Thyroid gland (tissue), 4 donors: ENCODE results near the gene OSBPL6.

Experiments
- CTCF ChIP-seq, 6 experiments: fragments of 200-600 bp in 3 of 6; fragments of 450-650 bp in 3 of 6; sonication (generic) in 3 of 6; IDR thresholded peaks; one replicate each; pipeline ENCODE4 v1.5.1; 2016 to 2019; ENCODE audit warnings: antibody characterized with exemption in 6 of 6, mild to moderate bottlenecking in 2 of 6, inconsistent platforms in 1 of 6, moderate library complexity in 1 of 6
- POLR2A ChIP-seq, 2 donors: fragments of 450-650 bp; IDR thresholded peaks; one replicate each; pipeline ENCODE4 v1.6.1; 2017; ENCODE audit warnings: antibody characterized with exemption in 2 of 2, mild to moderate bottlenecking in 2 of 2, moderate library complexity in 1 of 2

GRCh38 chr2:178270338-178270737 lies 76.0 kb downstream of the OSBPL6 start:
- TF ChIP-seq CTCF (IDR thresholded peaks at IDR 0.05): no peak
- TF ChIP-seq POLR2A (IDR thresholded peaks at IDR 0.05): no peak
